ENCODE measurements around the gene COG3. TPM values are rescaled to one million over a fixed set of nuclear protein-coding genes. Genes with fewer than 3 reads are reported as not detected.

Gene COG3
- total and polyA plus RNA-seq, 10 of the 15 experiments (the other 5 are each of a cell fraction or from before 2014, with no cell fraction given), result 6.1 to 35.1 (median 22.6) TPM

- TF ChIP-seq RAD21 (IDR thresholded peaks at IDR 0.05; ENCODE audit: insufficient read depth, low read depth, low read length) (peak; percentile 38), PAX8 (IDR thresholded peaks at IDR 0.05) (no peak), SREBF1 (IDR thresholded peaks at IDR 0.05; ENCODE audit: low read length) (peak; percentile 85), IRF4 (IDR thresholded peaks at IDR 0.05; ENCODE audit: low read depth, low read length) (peak; percentile 57; the same call in 1 of the 2 replicates), GATAD2B (conservative IDR thresholded peaks at IDR 0.05; ENCODE audit: low read depth) (peak; percentile 61; the same call in 1 of the 2 replicates), CHD4 (IDR thresholded peaks at IDR 0.05) (no peak), CEBPB (IDR thresholded peaks at IDR 0.05; ENCODE audit: borderline replicate concordance in 1 of 2, low read depth in 2 of 2, low read length in 2 of 2) (no peak), ZNF24 (IDR thresholded peaks at IDR 0.05) (no peak), BHLHE40 (IDR thresholded peaks at IDR 0.05; ENCODE audit: borderline replicate concordance in 1 of 2, low read depth in 2 of 2, low read length in 1 of 2) (peak; percentile 46 to 56; a peak in 3 of 4 replicates), MTA2 (IDR thresholded peaks at IDR 0.05; ENCODE audit: low read depth) (peak; percentile 90), POLR2AphosphoS5 (IDR thresholded peaks at IDR 0.05; ENCODE audit: low read length) (peak; percentile 82; the same call in 1 of the 2 replicates), ELK1 (IDR thresholded peaks at IDR 0.05; ENCODE audit: low read depth, low read length) (peak; percentile 98), FOXK2 (IDR thresholded peaks at IDR 0.05) (peak; percentile 56; the same call in 1 of the 2 replicates), SMC3 (IDR thresholded peaks at IDR 0.05; ENCODE audit: borderline replicate concordance, low read length) (no peak), BCL3 (IDR thresholded peaks at IDR 0.05; ENCODE audit: borderline replicate concordance, insufficient read depth, low read depth, low read length, poor library complexity, severe bottlenecking) (no peak), YY1 (IDR thresholded peaks at IDR 0.05; ENCODE audit: low read depth, low read length) (peak; percentile 75), SPI1 (IDR thresholded peaks at IDR 0.05; ENCODE audit: borderline replicate concordance, insufficient read depth, low read depth, low read length) (no peak), TCF12 (IDR thresholded peaks at IDR 0.05; ENCODE audit: low read depth, low read length) (no peak; the same call in 1 of the 2 replicates), JUND (IDR thresholded peaks at IDR 0.05; ENCODE audit: low read depth, low read length) (no peak), MXI1 (IDR thresholded peaks at IDR 0.05; ENCODE audit: low read depth, low read length) (peak; percentile 57; the same call in 1 of the 2 replicates), RUNX3 (IDR thresholded peaks at IDR 0.05; ENCODE audit: low read length) (peak; percentile 48; the same call in 1 of the 2 replicates), MLLT1 (IDR thresholded peaks at IDR 0.05) (no peak), CREB1 (IDR thresholded peaks at IDR 0.05; ENCODE audit: low read depth) (peak; percentile 92), BRCA1 (IDR thresholded peaks at IDR 0.05; ENCODE audit: low read depth, low read length) (no peak), NFYB (IDR thresholded peaks at IDR 0.05; ENCODE audit: insufficient read depth, low read depth, low read length) (peak; percentile 50; the same call in 1 of the 2 replicates)
Measured at GRCh38 chr13:45464687-45465453, at the start of gene COG3 (continued).
